HCT116 (cell line): ENCODE data around the gene MYOG. TPM values are rescaled to one million over a fixed set of nuclear protein-coding genes. Genes with fewer than 3 reads are reported as not detected.

ENCODE experiments used
- ATAC-seq: fragments of 200-7000 bp; cut with Tn5 transposase; 2 replicates; pipeline ENCODE4 v1.9.1; 2020; ENCODE audit warnings: mild to moderate bottlenecking, moderate library complexity
- BruUV-seq: library from RNA; stranded (reverse); fragments of 400-500 nt; replicated peaks from 2 replicates; lab custom pipeline; 2021; lab: Mats Ljungman, UMichigan
- CTCF ChIA-PET: fragments of 300-600 bp; sonication (Branson Sonifier 250); formaldehyde crosslinking; loops from one replicate; lab custom pipeline; 2021; ENCODE audit warnings: antibody characterized with exemption; lab: Charles Lee
- POLR2A ChIA-PET: fragments of 300-600, 350-600 bp; sonication (Branson Sonifier 250); formaldehyde crosslinking; loops from one replicate; lab custom pipeline; 2021; ENCODE audit warnings: antibody characterized with exemption; lab: Charles Lee
- RAD21 ChIA-PET, 2 experiments: fragments of 300-600 bp; sonication (Branson Sonifier 250); formaldehyde crosslinking; loops; one replicate each; lab custom pipeline; 2023; ENCODE audit warnings: low total read pairs in 2 of 2; ENCODE audit not compliant: uncharacterized antibody in 2 of 2, unreplicated experiment in 2 of 2, low non-redundant PET in 1 of 2; lab: Charles Lee
- DNase-seq: peaks from one replicate; pipeline ENCODE4 v3.0.0-alpha.2; 2010; ENCODE audit warnings: low read depth, low spot score
- H2AFZ ChIP-seq: fragments of 200-600 bp; shearing (Covaris generic), sonication (generic); 2 replicates; pipeline ENCODE4 v1.6.1; 2017; ENCODE audit warnings: low read depth, mixed run types, mixed read lengths, antibody characterized with exemption, low read length; ENCODE audit not compliant: poor library complexity, severe bottlenecking
- H3K27ac ChIP-seq: 2 replicates; pipeline ENCODE4 v1.5.1; 2012; ENCODE audit warnings: low read depth, low read length
- H3K27me3 ChIP-seq: fragments of 200-600 bp; sonication (generic); 2 replicates; pipeline ENCODE4 v1.6.1; 2016; ENCODE audit warnings: mixed run types, low read length, mixed read lengths; ENCODE audit not compliant: insufficient read depth
- H3K36me3 ChIP-seq, 2 experiments: fragments of 200-500 bp in 1 of 2; fragments of 200-600 bp in 1 of 2; sonication (Bioruptor generic) in 1 of 2; sonication (generic) in 1 of 2; 2 replicates each; pipeline versions ENCODE4 v1.5.1 to v1.6.1; 2014 to 2016; ENCODE audit warnings: low read length in 2 of 2, inconsistent platforms in 1 of 2, mixed read lengths in 1 of 2, mixed run types in 1 of 2; ENCODE audit not compliant: insufficient read depth in 2 of 2, control insufficient read depth in 1 of 2
- H3K4me1 ChIP-seq, 2 experiments: fragments of 200-600 bp in 1 of 2; sonication (generic) in 1 of 2; 2 replicates each; pipeline versions ENCODE4 v1.5.1 to v1.6.1; 2012 to 2017; ENCODE audit warnings: low read length in 2 of 2, inconsistent platforms in 1 of 2, mild to moderate bottlenecking in 1 of 2, mixed read lengths in 1 of 2, mixed run types in 1 of 2, moderate library complexity in 1 of 2; ENCODE audit not compliant: insufficient read depth in 2 of 2, control insufficient read depth in 1 of 2
- H3K4me2 ChIP-seq: fragments of 200-600 bp; sonication (generic); 2 replicates; pipeline ENCODE4 v1.6.1; 2017; ENCODE audit warnings: mixed run types, low read length, mixed read lengths
- H3K4me3 ChIP-seq, 2 experiments: fragments of 200-600 bp in 1 of 2; sonication (generic) in 1 of 2; replicated peaks in 1 of 2; 2 replicates each; pipeline ENCODE4 v1.5.1; 2011 to 2016; ENCODE audit warnings: low read length in 2 of 2, control low read depth in 1 of 2, low read depth in 1 of 2, mild to moderate bottlenecking in 1 of 2, mixed read lengths in 1 of 2, mixed run types in 1 of 2
- H3K79me2 ChIP-seq: fragments of 200-600 bp; sonication (generic); 2 replicates; pipeline ENCODE4 v1.6.1; 2017; ENCODE audit warnings: mild to moderate bottlenecking, mixed run types, low read length, moderate library complexity, mixed read lengths; ENCODE audit not compliant: insufficient read depth
- H3K9ac ChIP-seq: fragments of 200-600 bp; sonication (generic); 2 replicates; pipeline ENCODE4 v1.6.1; 2016; ENCODE audit warnings: low read length, mixed read lengths
- H3K9me2 ChIP-seq: fragments of 200-600 bp; sonication (generic), shearing (Covaris generic); 2 replicates; pipeline ENCODE4 v1.6.1; 2017; ENCODE audit warnings: mixed run types, mild to moderate bottlenecking, moderate library complexity; ENCODE audit not compliant: insufficient read depth
- H3K9me3 ChIP-seq, 2 experiments: fragments of 200-500 bp in 1 of 2; fragments of 200-600 bp in 1 of 2; sonication (Bioruptor generic) in 1 of 2; sonication (generic) in 1 of 2; 2 replicates each; pipeline ENCODE4 v1.6.1; 2014 to 2017; ENCODE audit warnings: low read length in 2 of 2, mixed read lengths in 2 of 2, inconsistent platforms in 1 of 2, low read depth in 1 of 2, mild to moderate bottlenecking in 1 of 2, mixed run types in 1 of 2, moderate library complexity in 1 of 2; ENCODE audit not compliant: control insufficient read depth in 1 of 2, insufficient read depth in 1 of 2
- H4K20me1 ChIP-seq: fragments of 200-600 bp; sonication (generic), shearing (Covaris generic); 2 replicates; pipeline ENCODE4 v1.6.1; 2017; ENCODE audit warnings: mixed run types, mild to moderate bottlenecking, moderate library complexity; ENCODE audit not compliant: insufficient read depth
- MAX ChIP-seq: IDR thresholded peaks from 2 replicates; pipeline ENCODE4 v1.6.1; 2012
- POLR2AphosphoS5 ChIP-seq: IDR thresholded peaks from 2 replicates; pipeline ENCODE4 v1.6.1; 2011; ENCODE audit warnings: mild to moderate bottlenecking, low read depth, low read length, moderate library complexity
- RAD21 ChIP-seq: IDR thresholded peaks from 2 replicates; pipeline ENCODE4 v1.6.1; 2012; ENCODE audit warnings: low read depth, mild to moderate bottlenecking
- ZNF274 ChIP-seq: fragments of 200-500 bp; sonication (Bioruptor generic); IDR thresholded peaks from 2 replicates; pipeline ENCODE4 v1.6.1; 2014; ENCODE audit warnings: mild to moderate bottlenecking, low read depth, low read length, inconsistent platforms
- intact Hi-C: fragments of 100-400 bp; cut with micrococcal nuclease; formaldehyde crosslinking; loops from 2 replicates; pipeline ENCODE4 v1.10.0; 2022
- total RNA-seq: library from RNA; stranded (reverse); gene quantifications from one replicate; pipeline ENCODE4 v1.2.1, GENCODE V29; 2021; ENCODE audit not compliant: unreplicated experiment
- TF ChIP-seq, protein P1 (sequence below): IDR thresholded peaks from 2 replicates; pipeline ENCODE4 v1.6.1; 2011; ENCODE audit warnings: mild to moderate bottlenecking, low read length, moderate library complexity; ENCODE audit not compliant: insufficient replicate concordance; ENCODE audit errors: extremely low read depth

The MYOG gene
- total RNA-seq, 1 experiment from 2014 or later, result not detected

GRCh38 chr1:203052601-203053000 is 33.2 kb downstream of the MYOG start:
- no peaks in the 10 kb centered on the region for H4K20me1 ChIP-seq
- H3K9me3 ChIP-seq, result no peaks in the 10 kb centered on the region
- no peak overlapping the region for H3K4me2 ChIP-seq
- no peaks in the 10 kb centered on the region for H3K9me2 ChIP-seq
- no peaks in the 10 kb centered on the region for H3K79me2 ChIP-seq
- DNase-seq (no peak), ATAC-seq (no peak)
- H3K4me1 ChIP-seq, result peaks cover 0 to 3% of the 10 kb centered on the region in 2 experiments; a peak in 2 of 4 replicates
- H3K4me3 ChIP-seq, result no peak overlapping the region
- ChIA-PET POLR2A (no interaction called here), RAD21 (no interaction called here), CTCF (interaction anchor here (0.6 to 0.9 kb wide), 3 partner anchors 10 to 13 kb away, joined by 3 read pairs; no protein-coding TSS in a partner anchor)
- no peak overlapping the region for H3K9ac ChIP-seq
- peaks cover 0 to 8% of the 10 kb centered on the region in 2 experiments; a peak in 2 of 4 replicates for H3K36me3 ChIP-seq
- no TSS peak for BruUV-seq
- no peaks in the 10 kb centered on the region for H3K27me3 ChIP-seq
- intact Hi-C loops, result no loop called here
- no peak for TF ChIP-seq ZNF274
- no peak for TF ChIP-seq POLR2AphosphoS5
- no peak overlapping the region for H2AFZ ChIP-seq
- H3K27ac ChIP-seq, result no peak overlapping the region

- Histone ChIP-seq H4K20me1 (no peaks in the 10 kb centered on the region), H3K4me2 (no peak overlapping the region), H3K36me3 (peaks cover 0 to 8% of the 10 kb centered on the region in 2 experiments; a peak in 1 of 4 replicates), H3K9me3 (no peaks in the 10 kb centered on the region), H3K79me2 (no peaks in the 10 kb centered on the region), H3K9me2 (no peaks in the 10 kb centered on the region), H3K27me3 (no peaks in the 10 kb centered on the region), H2AFZ (no peak overlapping the region), H3K27ac (no peak overlapping the region), H3K4me1 (peaks cover 2 to 10% of the 10 kb centered on the region in 2 experiments; a peak in 3 of 4 replicates)
- no TSS peak for BruUV-seq
- DNase-seq (no peak), ATAC-seq (no peak)
- intact Hi-C loops, result no loop called here
- CTCF ChIA-PET, result interaction anchor here (0.6 kb wide), 1 partner anchor 13 kb away, joined by 3 read pairs; no protein-coding TSS in a partner anchor
- TF ChIP-seq MAX, result no peak
- TF ChIP-seq RAD21, result no peak
- TF ChIP-seq, protein P1, sequence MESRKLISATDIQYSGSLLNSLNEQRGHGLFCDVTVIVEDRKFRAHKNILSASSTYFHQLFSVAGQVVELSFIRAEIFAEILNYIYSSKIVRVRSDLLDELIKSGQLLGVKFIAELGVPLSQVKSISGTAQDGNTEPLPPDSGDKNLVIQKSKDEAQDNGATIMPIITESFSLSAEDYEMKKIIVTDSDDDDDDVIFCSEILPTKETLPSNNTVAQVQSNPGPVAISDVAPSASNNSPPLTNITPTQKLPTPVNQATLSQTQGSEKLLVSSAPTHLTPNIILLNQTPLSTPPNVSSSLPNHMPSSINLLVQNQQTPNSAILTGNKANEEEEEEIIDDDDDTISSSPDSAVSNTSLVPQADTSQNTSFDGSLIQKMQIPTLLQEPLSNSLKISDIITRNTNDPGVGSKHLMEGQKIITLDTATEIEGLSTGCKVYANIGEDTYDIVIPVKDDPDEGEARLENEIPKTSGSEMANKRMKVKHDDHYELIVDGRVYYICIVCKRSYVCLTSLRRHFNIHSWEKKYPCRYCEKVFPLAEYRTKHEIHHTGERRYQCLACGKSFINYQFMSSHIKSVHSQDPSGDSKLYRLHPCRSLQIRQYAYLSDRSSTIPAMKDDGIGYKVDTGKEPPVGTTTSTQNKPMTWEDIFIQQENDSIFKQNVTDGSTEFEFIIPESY, result no peak
- TF ChIP-seq, all 23 proteins: peak for 0
- Histone ChIP-seq H3K4me3 (no peak overlapping the region), H3K9ac (no peak overlapping the region)
- POLR2A ChIA-PET, result no interaction called here
- RAD21 ChIA-PET, result no interaction called here
These were observed 33.9 kb downstream of the MYOG start for GRCh38 chr1:203051841-203052324.
